Suprapubic skin (tissue), 4 donors: Measurements from ENCODE around the gene FRMPD1.

Experiments used
- CTCF ChIP-seq, 2 donors: fragments of 200-600 bp in 1 of 2; fragments of 450-650 bp in 1 of 2; sonication (generic) in 1 of 2; IDR thresholded peaks; one replicate each; pipeline ENCODE4 v1.5.1; 2016 to 2019; ENCODE audit warnings: antibody characterized with exemption in 2 of 2, mild to moderate bottlenecking in 1 of 2, moderate library complexity in 1 of 2
- POLR2A ChIP-seq, 2 donors: fragments of 450-650 bp; IDR thresholded peaks; one replicate each; pipeline ENCODE4 v1.6.1; 2017; ENCODE audit warnings: antibody characterized with exemption in 2 of 2, mild to moderate bottlenecking in 2 of 2, moderate library complexity in 2 of 2
- POLR2AphosphoS5 ChIP-seq, 3 donors: sonication (generic); formaldehyde crosslinking; IDR thresholded peaks; one replicate each; pipeline ENCODE4 v1.6.1; 2017; ENCODE audit warnings: antibody characterized with exemption in 3 of 3

- TF ChIP-seq POLR2A (IDR thresholded peaks at IDR 0.05) (no peak), CTCF (IDR thresholded peaks at IDR 0.05) (no peak), POLR2AphosphoS5 (IDR thresholded peaks at IDR 0.05) (no peak)
These were observed 79.5 kb downstream of the FRMPD1 start for GRCh38 chr9:37730256-37730655.
